HCT116 (cell line): ENCODE measurements around the gene RCOR1. TPM values are rescaled to one million over a fixed set of nuclear protein-coding genes. Genes with fewer than 3 reads are reported as not detected.

Experiments
- ATAC-seq: fragments of 200-7000 bp; cut with Tn5 transposase; 2 replicates; pipeline ENCODE4 v1.9.1; 2020; ENCODE audit warnings: mild to moderate bottlenecking, moderate library complexity
- BruUV-seq: library from RNA; stranded (reverse); fragments of 400-500 nt; replicated peaks from 2 replicates; lab custom pipeline; 2021; lab: Mats Ljungman, UMichigan
- CTCF ChIA-PET: fragments of 300-600 bp; sonication (Branson Sonifier 250); formaldehyde crosslinking; loops from one replicate; lab custom pipeline; 2021; ENCODE audit warnings: antibody characterized with exemption; lab: Charles Lee
- POLR2A ChIA-PET: fragments of 300-600, 350-600 bp; sonication (Branson Sonifier 250); formaldehyde crosslinking; loops from one replicate; lab custom pipeline; 2021; ENCODE audit warnings: antibody characterized with exemption; lab: Charles Lee
- RAD21 ChIA-PET, 2 experiments: fragments of 300-600 bp; sonication (Branson Sonifier 250); formaldehyde crosslinking; loops; one replicate each; lab custom pipeline; 2023; ENCODE audit warnings: low total read pairs in 2 of 2; ENCODE audit not compliant: uncharacterized antibody in 2 of 2, unreplicated experiment in 2 of 2, low non-redundant PET in 1 of 2; lab: Charles Lee
- DNase-seq: peaks from one replicate; pipeline ENCODE4 v3.0.0-alpha.2; 2010; ENCODE audit warnings: low read depth, low spot score
- H2AFZ ChIP-seq: fragments of 200-600 bp; shearing (Covaris generic), sonication (generic); 2 replicates; pipeline ENCODE4 v1.6.1; 2017; ENCODE audit warnings: low read depth, mixed run types, mixed read lengths, antibody characterized with exemption, low read length; ENCODE audit not compliant: poor library complexity, severe bottlenecking
- H3K27ac ChIP-seq: 2 replicates; pipeline ENCODE4 v1.5.1; 2012; ENCODE audit warnings: low read depth, low read length
- H3K27me3 ChIP-seq: fragments of 200-600 bp; sonication (generic); 2 replicates; pipeline ENCODE4 v1.6.1; 2016; ENCODE audit warnings: mixed run types, low read length, mixed read lengths; ENCODE audit not compliant: insufficient read depth
- H3K36me3 ChIP-seq, 2 experiments: fragments of 200-500 bp in 1 of 2; fragments of 200-600 bp in 1 of 2; sonication (Bioruptor generic) in 1 of 2; sonication (generic) in 1 of 2; 2 replicates each; pipeline versions ENCODE4 v1.5.1 to v1.6.1; 2014 to 2016; ENCODE audit warnings: low read length in 2 of 2, inconsistent platforms in 1 of 2, mixed read lengths in 1 of 2, mixed run types in 1 of 2; ENCODE audit not compliant: insufficient read depth in 2 of 2, control insufficient read depth in 1 of 2
- H3K4me1 ChIP-seq, 2 experiments: fragments of 200-600 bp in 1 of 2; sonication (generic) in 1 of 2; 2 replicates each; pipeline versions ENCODE4 v1.5.1 to v1.6.1; 2012 to 2017; ENCODE audit warnings: low read length in 2 of 2, inconsistent platforms in 1 of 2, mild to moderate bottlenecking in 1 of 2, mixed read lengths in 1 of 2, mixed run types in 1 of 2, moderate library complexity in 1 of 2; ENCODE audit not compliant: insufficient read depth in 2 of 2, control insufficient read depth in 1 of 2
- H3K4me2 ChIP-seq: fragments of 200-600 bp; sonication (generic); 2 replicates; pipeline ENCODE4 v1.6.1; 2017; ENCODE audit warnings: mixed run types, low read length, mixed read lengths
- H3K4me3 ChIP-seq, 2 experiments: fragments of 200-600 bp in 1 of 2; sonication (generic) in 1 of 2; replicated peaks in 1 of 2; 2 replicates each; pipeline ENCODE4 v1.5.1; 2011 to 2016; ENCODE audit warnings: low read length in 2 of 2, control low read depth in 1 of 2, low read depth in 1 of 2, mild to moderate bottlenecking in 1 of 2, mixed read lengths in 1 of 2, mixed run types in 1 of 2
- H3K79me2 ChIP-seq: fragments of 200-600 bp; sonication (generic); 2 replicates; pipeline ENCODE4 v1.6.1; 2017; ENCODE audit warnings: mild to moderate bottlenecking, mixed run types, low read length, moderate library complexity, mixed read lengths; ENCODE audit not compliant: insufficient read depth
- H3K9ac ChIP-seq: fragments of 200-600 bp; sonication (generic); 2 replicates; pipeline ENCODE4 v1.6.1; 2016; ENCODE audit warnings: low read length, mixed read lengths
- H3K9me2 ChIP-seq: fragments of 200-600 bp; sonication (generic), shearing (Covaris generic); 2 replicates; pipeline ENCODE4 v1.6.1; 2017; ENCODE audit warnings: mixed run types, mild to moderate bottlenecking, moderate library complexity; ENCODE audit not compliant: insufficient read depth
- H3K9me3 ChIP-seq, 2 experiments: fragments of 200-500 bp in 1 of 2; fragments of 200-600 bp in 1 of 2; sonication (Bioruptor generic) in 1 of 2; sonication (generic) in 1 of 2; 2 replicates each; pipeline ENCODE4 v1.6.1; 2014 to 2017; ENCODE audit warnings: low read length in 2 of 2, mixed read lengths in 2 of 2, inconsistent platforms in 1 of 2, low read depth in 1 of 2, mild to moderate bottlenecking in 1 of 2, mixed run types in 1 of 2, moderate library complexity in 1 of 2; ENCODE audit not compliant: control insufficient read depth in 1 of 2, insufficient read depth in 1 of 2
- H4K20me1 ChIP-seq: fragments of 200-600 bp; sonication (generic), shearing (Covaris generic); 2 replicates; pipeline ENCODE4 v1.6.1; 2017; ENCODE audit warnings: mixed run types, mild to moderate bottlenecking, moderate library complexity; ENCODE audit not compliant: insufficient read depth
- CBX3 ChIP-seq: IDR thresholded peaks from 2 replicates; pipeline ENCODE4 v1.6.1; 2012; ENCODE audit warnings: low read depth
- EGR1 ChIP-seq: IDR thresholded peaks from 2 replicates; pipeline ENCODE4 v1.6.1; 2012; ENCODE audit warnings: low read depth
- FOSL1 ChIP-seq: IDR thresholded peaks from 2 replicates; pipeline ENCODE4 v1.6.1; 2012; ENCODE audit warnings: low read depth
- JUND ChIP-seq: IDR thresholded peaks from 2 replicates; pipeline ENCODE4 v1.6.1; 2012
- SRF ChIP-seq: IDR thresholded peaks from 2 replicates; pipeline ENCODE4 v1.6.1; 2012; ENCODE audit warnings: low read depth
- ZBTB33 ChIP-seq: IDR thresholded peaks from 2 replicates; pipeline ENCODE4 v1.6.1; 2011; ENCODE audit warnings: mild to moderate bottlenecking, low read length, moderate library complexity; ENCODE audit not compliant: insufficient replicate concordance; ENCODE audit errors: extremely low read depth
- ZFX ChIP-seq: fragments of 450-650 bp; IDR thresholded peaks from 2 replicates; pipeline ENCODE4 v1.6.1; 2017
- intact Hi-C: fragments of 100-400 bp; cut with micrococcal nuclease; formaldehyde crosslinking; loops from 2 replicates; pipeline ENCODE4 v1.10.0; 2022
- total RNA-seq: library from RNA; stranded (reverse); gene quantifications from one replicate; pipeline ENCODE4 v1.2.1, GENCODE V29; 2021; ENCODE audit not compliant: unreplicated experiment
- TF ChIP-seq, protein P1 (sequence below): IDR thresholded peaks from 2 replicates; pipeline ENCODE4 v1.6.1; 2012; ENCODE audit warnings: low read depth

RCOR1 gene
- total RNA-seq, 1 experiment from 2014 or later, result 30.7 TPM

- Histone ChIP-seq H4K20me1 (0 out of 2 replicates have a peak, but pooled peaks cover 7% of the 10 kb centered on the region), H3K4me3 (no peak overlapping the region), H3K27me3 (no peaks in the 10 kb centered on the region), H3K36me3 (peaks cover 0 to 4% of the 10 kb centered on the region in 2 experiments; a peak in 1 of 4 replicates), H3K9ac (no peak overlapping the region), H3K9me2 (no peaks in the 10 kb centered on the region), H3K79me2 (peaks cover 92% of the 10 kb centered on the region), H3K4me1 (peaks cover 0 to 2% of the 10 kb centered on the region in 2 experiments; a peak in 1 of 4 replicates), H3K27ac (no peak overlapping the region), H3K4me2 (no peak overlapping the region), H3K9me3 (no peaks in the 10 kb centered on the region), H2AFZ (no peak overlapping the region)
- no peak for DNase-seq
- intact Hi-C loops, result no loop called here
- ChIA-PET CTCF (interaction anchor here (1.2 kb wide), 1 partner anchor 22 kb away, joined by 3 read pairs; no protein-coding TSS in a partner anchor), POLR2A (no interaction called here), RAD21 (no interaction called here)
- TF ChIP-seq CBX3 (no peak), ZFX (no peak), FOSL1 (no peak), ZBTB33 (no peak), SRF (no peak), JUND (no peak), EGR1 (no peak)
- TF ChIP-seq, protein P1, sequence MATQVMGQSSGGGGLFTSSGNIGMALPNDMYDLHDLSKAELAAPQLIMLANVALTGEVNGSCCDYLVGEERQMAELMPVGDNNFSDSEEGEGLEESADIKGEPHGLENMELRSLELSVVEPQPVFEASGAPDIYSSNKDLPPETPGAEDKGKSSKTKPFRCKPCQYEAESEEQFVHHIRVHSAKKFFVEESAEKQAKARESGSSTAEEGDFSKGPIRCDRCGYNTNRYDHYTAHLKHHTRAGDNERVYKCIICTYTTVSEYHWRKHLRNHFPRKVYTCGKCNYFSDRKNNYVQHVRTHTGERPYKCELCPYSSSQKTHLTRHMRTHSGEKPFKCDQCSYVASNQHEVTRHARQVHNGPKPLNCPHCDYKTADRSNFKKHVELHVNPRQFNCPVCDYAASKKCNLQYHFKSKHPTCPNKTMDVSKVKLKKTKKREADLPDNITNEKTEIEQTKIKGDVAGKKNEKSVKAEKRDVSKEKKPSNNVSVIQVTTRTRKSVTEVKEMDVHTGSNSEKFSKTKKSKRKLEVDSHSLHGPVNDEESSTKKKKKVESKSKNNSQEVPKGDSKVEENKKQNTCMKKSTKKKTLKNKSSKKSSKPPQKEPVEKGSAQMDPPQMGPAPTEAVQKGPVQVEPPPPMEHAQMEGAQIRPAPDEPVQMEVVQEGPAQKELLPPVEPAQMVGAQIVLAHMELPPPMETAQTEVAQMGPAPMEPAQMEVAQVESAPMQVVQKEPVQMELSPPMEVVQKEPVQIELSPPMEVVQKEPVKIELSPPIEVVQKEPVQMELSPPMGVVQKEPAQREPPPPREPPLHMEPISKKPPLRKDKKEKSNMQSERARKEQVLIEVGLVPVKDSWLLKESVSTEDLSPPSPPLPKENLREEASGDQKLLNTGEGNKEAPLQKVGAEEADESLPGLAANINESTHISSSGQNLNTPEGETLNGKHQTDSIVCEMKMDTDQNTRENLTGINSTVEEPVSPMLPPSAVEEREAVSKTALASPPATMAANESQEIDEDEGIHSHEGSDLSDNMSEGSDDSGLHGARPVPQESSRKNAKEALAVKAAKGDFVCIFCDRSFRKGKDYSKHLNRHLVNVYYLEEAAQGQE, result no peak
- ATAC-seq, result no peak
- BruUV-seq, result no TSS peak
Measured at GRCh38 chr14:102616318-102616717, 23.9 kb downstream of the RCOR1 start.
